GM19324 (cell line): ENCODE results near the gene HUNK.

Source experiments
- ATAC-seq: cut with Tn5 transposase; IDR thresholded peaks from one replicate; pipeline ENCODE4 v1.9.1; 2021; ENCODE audit warnings: mild to moderate bottlenecking, moderate library complexity; ENCODE audit not compliant: unreplicated experiment, low FRiP score

Gene HUNK

DNA sequence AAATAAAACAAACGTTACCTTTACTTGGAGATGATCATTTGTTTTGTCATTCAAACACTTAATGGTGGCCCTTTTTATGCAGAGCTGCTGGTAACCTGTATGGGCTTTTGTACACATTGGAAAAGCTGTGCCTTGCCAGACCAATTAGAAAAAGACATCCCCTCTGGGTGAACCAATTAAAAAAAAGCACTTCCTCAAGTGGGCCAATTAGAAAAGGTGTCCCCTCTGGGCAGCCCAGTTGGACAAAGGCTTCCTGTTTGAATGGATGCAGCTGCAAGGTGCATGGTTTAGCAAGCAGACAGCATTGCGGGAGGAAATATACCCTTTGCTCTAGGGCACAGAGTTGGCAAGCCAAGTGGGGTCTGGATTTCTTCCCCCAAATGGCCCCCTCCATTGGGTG, 21.6 kb downstream of the HUNK start:
- ATAC-seq, result no peak

- no peak for ATAC-seq
Observed at GRCh38 chr21:31895077-31895835, 22.4 kb downstream of the HUNK start.

GRCh38 chr21:31896019-31896418, 23.2 kb downstream of the HUNK start:
- ATAC-seq, result no peak

- ATAC-seq, result no peak
Observed at GRCh38 chr21:31897311-31897710, 24.5 kb downstream of the HUNK start.

DNA sequence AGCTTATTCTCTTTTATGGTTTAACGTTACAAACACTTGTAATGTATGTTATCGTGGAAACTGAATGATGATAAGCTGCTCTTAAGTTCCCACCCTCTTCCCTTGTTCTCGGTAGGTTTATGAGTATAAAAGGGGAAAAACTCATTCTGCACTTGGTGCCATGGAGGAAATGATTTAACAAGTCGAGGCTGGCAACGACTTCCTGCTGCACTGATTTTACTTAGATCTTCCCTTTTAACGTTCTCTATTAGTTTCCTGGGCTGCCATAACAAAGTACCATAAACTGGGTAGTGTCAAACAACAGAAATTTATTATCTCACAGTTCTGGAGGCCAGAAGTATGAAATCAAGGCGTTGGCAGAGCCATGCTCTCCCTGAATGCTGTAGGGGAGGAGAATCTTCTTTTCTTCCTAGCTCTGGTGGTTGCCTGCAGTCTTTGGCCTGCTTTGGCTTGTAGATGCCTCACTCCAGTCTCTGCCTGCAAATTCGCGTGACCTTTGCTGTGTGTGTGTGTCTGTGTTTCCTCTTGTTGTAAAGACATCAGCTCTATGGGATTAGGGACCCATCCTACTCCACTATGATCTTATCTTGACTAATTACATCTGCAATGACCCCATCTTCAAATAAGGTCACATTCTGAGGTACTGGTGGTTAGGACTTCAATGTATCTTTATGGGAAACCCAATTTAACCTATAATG, 26.3 kb downstream of the HUNK start:
- ATAC-seq, result no peak

GRCh38 chr21:31900121-31900895, 27.5 kb downstream of the HUNK start:
- ATAC-seq, result no peak

- no peak for ATAC-seq
Observed at GRCh38 chr21:31901315-31901714, 28.5 kb downstream of the HUNK start.

DNA sequence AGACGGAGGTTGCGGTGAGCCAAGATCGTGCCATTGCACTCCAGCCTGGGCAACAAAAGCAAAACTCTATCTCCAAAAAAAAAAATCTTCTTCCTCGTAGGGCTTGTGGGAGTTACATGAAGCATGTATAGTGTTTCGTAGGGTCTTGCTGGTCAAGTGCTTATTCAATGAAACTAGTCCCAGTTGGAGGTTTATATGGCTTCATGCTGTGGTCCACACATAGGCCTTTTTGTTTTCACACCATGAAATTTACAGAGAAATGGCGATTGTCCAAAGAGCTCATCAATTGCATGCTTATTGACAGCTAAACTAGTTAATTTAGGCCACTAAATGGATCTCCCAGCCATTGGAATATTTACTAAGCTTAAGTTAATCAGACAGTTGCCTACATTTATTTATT, 29.6 kb downstream of the HUNK start:
- ATAC-seq, result no peak

GRCh38 chr21:31903896-31904295, 31.1 kb downstream of the HUNK start:
- no peak for ATAC-seq

DNA sequence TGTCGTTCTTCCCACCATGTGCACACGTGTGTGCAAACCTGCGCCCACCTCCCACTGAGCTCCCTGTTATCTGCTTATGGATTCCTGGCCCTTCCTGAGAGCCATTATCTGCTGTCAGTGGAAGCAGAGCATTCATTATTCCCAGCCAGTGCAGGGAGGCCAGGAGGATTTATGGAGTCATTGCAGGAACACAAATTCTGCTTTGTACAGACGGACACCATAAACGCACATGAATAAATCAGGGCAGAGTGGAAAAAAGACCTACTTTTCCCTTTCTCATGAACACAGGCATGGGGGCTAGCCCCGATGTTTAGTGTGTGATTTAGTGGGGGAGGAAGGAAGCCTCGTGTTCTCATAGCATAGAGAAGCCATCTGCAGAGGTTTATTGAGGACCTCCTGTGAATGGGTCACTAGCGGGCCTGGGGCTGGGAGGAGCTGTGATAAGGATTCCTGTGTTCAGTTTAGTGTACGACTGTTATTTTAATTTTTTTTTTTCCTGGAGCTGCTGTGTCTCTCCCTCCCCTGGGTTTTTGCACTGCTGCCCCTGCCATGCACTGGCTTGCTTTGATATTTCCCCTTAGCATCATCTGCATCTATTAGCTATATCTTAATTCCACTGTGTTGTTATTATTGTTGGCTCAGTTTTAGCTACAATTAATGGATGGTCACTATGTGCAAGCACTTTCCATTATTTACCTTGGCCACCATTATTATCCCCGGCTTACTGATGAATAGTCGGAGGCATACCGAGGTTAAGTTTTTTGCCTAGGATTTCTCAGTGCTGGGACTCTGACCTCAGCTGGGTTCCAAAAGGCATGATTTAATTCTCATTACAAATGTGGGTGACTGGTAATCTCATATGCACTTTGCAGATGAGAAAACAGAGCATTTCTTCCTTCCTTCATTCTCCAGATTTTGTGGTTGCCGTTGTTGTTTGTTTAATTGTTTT, 33.0 kb downstream of the HUNK start:
- no peak for ATAC-seq

GRCh38 chr21:31908106-31909031, 35.5 kb downstream of the HUNK start:
- ATAC-seq, result no peak

- no peak for ATAC-seq
Observed at GRCh38 chr21:31909153-31910073, 36.6 kb downstream of the HUNK start.

GRCh38 chr21:31910074-31910470, 37.3 kb downstream of the HUNK start:
- no peak for ATAC-seq

GRCh38 chr21:31911138-31911907, 38.5 kb downstream of the HUNK start:
- no peak for ATAC-seq

DNA sequence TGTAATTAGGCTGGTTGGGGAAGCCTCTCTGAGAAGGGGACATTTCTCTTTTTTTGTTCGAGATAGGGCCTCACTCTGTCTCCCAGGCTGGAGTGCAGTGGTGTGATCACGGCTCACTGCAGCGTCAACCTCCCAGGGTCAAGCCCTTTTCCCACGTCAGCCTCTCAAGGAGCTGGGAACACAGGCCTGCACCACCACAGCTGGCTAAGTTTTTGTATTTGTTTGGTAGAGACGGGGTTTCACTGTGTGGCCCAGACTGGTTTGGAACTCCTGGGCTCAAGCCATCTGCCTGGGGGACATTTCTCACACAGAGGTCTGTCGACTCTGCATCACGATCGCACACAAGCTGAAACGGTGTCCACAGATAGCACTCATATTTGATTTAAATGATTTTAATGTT, 39.7 kb downstream of the HUNK start:
- no peak for ATAC-seq

GRCh38 chr21:31913182-31913608, 40.4 kb downstream of the HUNK start:
- no peak for ATAC-seq

DNA sequence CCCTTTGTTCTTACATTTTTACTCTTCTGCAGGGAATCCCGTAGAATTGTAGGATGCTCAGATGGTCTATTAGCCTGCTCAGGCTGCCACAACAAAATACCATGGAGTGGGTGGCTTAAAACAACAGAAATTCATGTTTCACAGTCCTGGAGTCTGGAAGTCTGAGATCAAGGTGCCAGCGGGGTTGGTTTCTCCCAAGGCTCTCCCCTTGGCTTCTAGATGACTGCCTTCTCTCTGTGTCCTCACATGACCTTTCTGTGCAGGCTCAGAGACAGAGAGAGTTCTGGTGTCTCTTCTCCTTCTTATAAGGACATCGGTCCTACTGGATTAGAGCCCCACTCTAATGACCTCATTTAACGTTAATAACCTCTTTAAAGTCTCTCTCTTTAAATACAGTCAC, 41.7 kb downstream of the HUNK start:
- ATAC-seq, result no peak
